Hepatocyte (in vitro differentiated cells): Measurements from ENCODE around the gene ADAMTS3. TPM values are rescaled to one million over a fixed set of nuclear protein-coding genes. Genes with fewer than 3 reads are reported as not detected.
A peak's percentile ranks its signal among the peaks of the same experiment; 100 is the strongest.

Experiments used
- DNase-seq: peaks from one replicate; pipeline ENCODE4 v3.0.0-alpha.2; 2016; ENCODE audit warnings: low spot score
- H2AFZ ChIP-seq: fragments of 200-600 bp; sonication (generic); 2 replicates; pipeline ENCODE4 v1.6.0; 2016; ENCODE audit warnings: antibody characterized with exemption, mild to moderate bottlenecking
- H3K27ac ChIP-seq: fragments of 200-600 bp; sonication (generic); 2 replicates; pipeline ENCODE4 v1.5.1; 2016; ENCODE audit warnings: mild to moderate bottlenecking
- H3K27me3 ChIP-seq: fragments of 200-600 bp; sonication (generic); 2 replicates; pipeline ENCODE4 v1.6.1; 2016
- H3K36me3 ChIP-seq: fragments of 200-600 bp; sonication (generic); replicated peaks from 2 replicates; pipeline ENCODE4 v1.5.1; 2016; ENCODE audit warnings: low read depth; ENCODE audit not compliant: insufficient read depth
- H3K4me1 ChIP-seq: fragments of 200-600 bp; sonication (generic); 2 replicates; pipeline ENCODE4 v1.5.1; 2016; ENCODE audit warnings: mild to moderate bottlenecking, moderate library complexity; ENCODE audit not compliant: insufficient read depth
- H3K4me2 ChIP-seq: fragments of 200-600 bp; sonication (generic); 2 replicates; pipeline ENCODE4 v1.6.0; 2016
- H3K4me3 ChIP-seq: fragments of 200-600 bp; sonication (generic); 2 replicates; pipeline ENCODE4 v1.5.1; 2016; ENCODE audit warnings: mild to moderate bottlenecking
- H3K79me2 ChIP-seq: fragments of 200-600 bp; sonication (generic); 2 replicates; pipeline ENCODE4 v1.6.0; 2017; ENCODE audit warnings: mild to moderate bottlenecking
- H3K9me2 ChIP-seq: fragments of 200-600 bp; sonication (generic); replicated peaks from 2 replicates; pipeline ENCODE4 v1.6.0; 2017; ENCODE audit warnings: mild to moderate bottlenecking; ENCODE audit not compliant: insufficient read depth
- H3K9me3 ChIP-seq: fragments of 200-600 bp; sonication (generic); 2 replicates; pipeline ENCODE4 v1.5.1; 2016; ENCODE audit warnings: low read depth, mild to moderate bottlenecking
- H4K20me1 ChIP-seq: fragments of 200-600 bp; sonication (generic); 2 replicates; pipeline ENCODE4 v1.6.0; 2016; ENCODE audit warnings: mild to moderate bottlenecking; ENCODE audit not compliant: insufficient read depth, poor library complexity, severe bottlenecking
- EZH2 ChIP-seq: fragments of 200-600 bp; sonication (generic); IDR thresholded peaks from 2 replicates; pipeline ENCODE4 v1.6.1; 2016; ENCODE audit warnings: antibody characterized with exemption, mild to moderate bottlenecking, borderline replicate concordance
- EZH2phosphoT487 ChIP-seq: fragments of 200-600 bp; sonication (generic); IDR thresholded peaks from one replicate; pipeline ENCODE4 v1.6.1; 2018; ENCODE audit warnings: antibody characterized with exemption, mild to moderate bottlenecking, low read depth, moderate library complexity; ENCODE audit not compliant: unreplicated experiment, severe bottlenecking
- WGBS: methylation state at CpG from one replicate; pipeline ENCODE4 v1.1.6; 2016; ENCODE audit warnings: low lambda C conversion rate; ENCODE audit errors: missing lambda C conversion rate; 5-methylcytosine and 5-hydroxymethylcytosine counted together
- polyA plus RNA-seq: library from polyadenylated mRNA; unstranded; fragments of >200 nt; fragmentation: Nextera tagmentation; extraction: Ambion mirVana; gene quantifications from 2 replicates; pipeline ENCODE4 v1.2.1, GENCODE V29; 2016
- total RNA-seq: library from RNA; depleted of rRNA; stranded (reverse); fragments of >200 nt; gene quantifications from 2 replicates; pipeline ENCODE4 v1.2.3, GENCODE V29; 2014
- TF ChIP-seq, protein P1 (sequence below): fragments of 200-600 bp; sonication (generic); IDR thresholded peaks from 2 replicates; pipeline ENCODE4 v1.5.1; 2016; ENCODE audit warnings: antibody characterized with exemption, mild to moderate bottlenecking; ENCODE audit not compliant: poor library complexity

The ADAMTS3 gene
- total and polyA plus RNA-seq, 2 experiments from 2014 or later: 0.59 to 5.8 TPM

DNA sequence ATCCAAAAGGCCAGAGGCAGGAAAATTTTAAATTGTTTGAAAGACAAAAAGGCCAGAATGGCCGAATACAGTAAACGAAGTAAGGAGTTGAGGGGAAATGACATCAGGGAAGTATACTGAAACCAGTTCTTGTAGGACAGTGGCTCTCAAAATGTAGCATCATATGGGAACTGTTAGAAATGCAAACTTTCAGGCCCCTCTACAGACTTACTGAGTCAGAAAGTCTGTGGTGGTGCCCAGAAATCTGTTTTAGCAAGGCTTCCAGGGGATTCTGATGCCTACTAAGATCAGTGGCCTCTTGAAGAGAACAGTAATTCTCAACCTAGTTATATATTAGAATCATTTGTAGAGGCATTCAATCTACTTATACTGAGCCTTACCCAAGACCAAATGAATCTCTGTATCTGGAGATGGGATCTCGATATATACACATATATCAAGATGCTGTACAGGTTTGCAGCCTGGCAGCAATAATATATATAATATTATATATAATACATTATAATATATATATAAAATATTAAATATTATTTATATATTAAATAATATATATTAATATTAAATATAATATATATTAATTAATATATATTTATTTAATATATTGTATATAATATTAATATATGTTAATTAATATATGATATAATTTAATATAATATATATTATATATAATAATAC is 39.7 kb downstream of the ADAMTS3 start:
- no peak overlapping the region for H3K27ac ChIP-seq
- 97% methylated on average over 3 of the region's 3 CpGs for WGBS
- H2AFZ ChIP-seq: no peak overlapping the region
- H3K4me1 ChIP-seq: peaks cover 5% of the 10 kb centered on the region
- no peaks in the 10 kb centered on the region for H4K20me1 ChIP-seq
- no peak for DNase-seq
- H3K79me2 ChIP-seq: no peaks in the 10 kb centered on the region
- no peaks in the 10 kb centered on the region for H3K9me2 ChIP-seq
- no peak overlapping the region for H3K4me3 ChIP-seq
- H3K4me2 ChIP-seq: no peak overlapping the region
- no peaks in the 10 kb centered on the region for H3K36me3 ChIP-seq
- H3K9me3 ChIP-seq: no peaks in the 10 kb centered on the region
- no peaks in the 10 kb centered on the region for H3K27me3 ChIP-seq
- TF ChIP-seq EZH2 (no peak), EZH2phosphoT487 (no peak)
- TF ChIP-seq, protein P1, sequence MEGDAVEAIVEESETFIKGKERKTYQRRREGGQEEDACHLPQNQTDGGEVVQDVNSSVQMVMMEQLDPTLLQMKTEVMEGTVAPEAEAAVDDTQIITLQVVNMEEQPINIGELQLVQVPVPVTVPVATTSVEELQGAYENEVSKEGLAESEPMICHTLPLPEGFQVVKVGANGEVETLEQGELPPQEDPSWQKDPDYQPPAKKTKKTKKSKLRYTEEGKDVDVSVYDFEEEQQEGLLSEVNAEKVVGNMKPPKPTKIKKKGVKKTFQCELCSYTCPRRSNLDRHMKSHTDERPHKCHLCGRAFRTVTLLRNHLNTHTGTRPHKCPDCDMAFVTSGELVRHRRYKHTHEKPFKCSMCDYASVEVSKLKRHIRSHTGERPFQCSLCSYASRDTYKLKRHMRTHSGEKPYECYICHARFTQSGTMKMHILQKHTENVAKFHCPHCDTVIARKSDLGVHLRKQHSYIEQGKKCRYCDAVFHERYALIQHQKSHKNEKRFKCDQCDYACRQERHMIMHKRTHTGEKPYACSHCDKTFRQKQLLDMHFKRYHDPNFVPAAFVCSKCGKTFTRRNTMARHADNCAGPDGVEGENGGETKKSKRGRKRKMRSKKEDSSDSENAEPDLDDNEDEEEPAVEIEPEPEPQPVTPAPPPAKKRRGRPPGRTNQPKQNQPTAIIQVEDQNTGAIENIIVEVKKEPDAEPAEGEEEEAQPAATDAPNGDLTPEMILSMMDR: no peak

GRCh38 chr4:72527038-72527646 is 41.9 kb downstream of the ADAMTS3 start:
- 66% methylated on average over 2 of the region's 2 CpGs for WGBS
- TF ChIP-seq, protein P1: no peak
- no peak for TF ChIP-seq EZH2phosphoT487
- no peak for TF ChIP-seq EZH2
- no peaks in the 10 kb centered on the region for H3K27me3 ChIP-seq
- no peak overlapping the region for H3K27ac ChIP-seq
- H3K4me3 ChIP-seq: no peak overlapping the region
- H3K9me2 ChIP-seq: no peaks in the 10 kb centered on the region
- no peak overlapping the region for H2AFZ ChIP-seq
- DNase-seq: no peak
- H4K20me1 ChIP-seq: no peaks in the 10 kb centered on the region
- H3K4me2 ChIP-seq: no peak overlapping the region
- no peaks in the 10 kb centered on the region for H3K79me2 ChIP-seq
- no peaks in the 10 kb centered on the region for H3K9me3 ChIP-seq
- H3K4me1 ChIP-seq: peaks cover 5% of the 10 kb centered on the region
- no peaks in the 10 kb centered on the region for H3K36me3 ChIP-seq

- no peak overlapping the region for H3K4me2 ChIP-seq
- H3K79me2 ChIP-seq: no peaks in the 10 kb centered on the region
- no peak overlapping the region for H3K4me3 ChIP-seq
- peak; percentile 50 for DNase-seq
- no peaks in the 10 kb centered on the region for H4K20me1 ChIP-seq
- H3K27ac ChIP-seq: no peak overlapping the region
- H3K9me2 ChIP-seq: no peaks in the 10 kb centered on the region
- no peaks in the 10 kb centered on the region for H3K36me3 ChIP-seq
- TF ChIP-seq EZH2phosphoT487 (no peak), EZH2 (no peak)
- TF ChIP-seq, protein P1: no peak
- H3K9me3 ChIP-seq: no peaks in the 10 kb centered on the region
- 59% methylated on average over 2 of the region's 2 CpGs for WGBS
- H3K4me1 ChIP-seq: peaks cover 5% of the 10 kb centered on the region
- no peak overlapping the region for H2AFZ ChIP-seq
- H3K27me3 ChIP-seq: no peaks in the 10 kb centered on the region
These were observed 43.1 kb downstream of the ADAMTS3 start for GRCh38 chr4:72525938-72526337.
